ENCODE measurements around the gene KNDC1. TPM values are rescaled to one million over a fixed set of nuclear protein-coding genes. Genes with fewer than 3 reads are reported as not detected.

The KNDC1 gene
- polyA plus RNA-seq, 1 donor (not counting 4 experiments of a cell fraction or from before 2014, with no cell fraction given), result 0.20 TPM

GRCh38 chr10:133190225-133190624 lies 30.2 kb downstream of the KNDC1 start:
- dilution Hi-C loops (cut with MboI; ENCODE audit: extremely low pct_ligation_motif_present, low sequenced_read_pairs), result no loop called here
- Histone ChIP-seq H4K20me1 (ENCODE audit: control insufficient read depth, extremely low read depth, insufficient read depth, low read length) (no peaks in the 10 kb centered on the region), H3K79me2 (ENCODE audit: control insufficient read depth, insufficient read depth, low read length) (no peaks in the 10 kb centered on the region), H3K4me1 (ENCODE audit: control insufficient read depth, extremely low read depth, insufficient read depth, low read length) (no peaks in the 10 kb centered on the region), H3K27me3 (ENCODE audit: control insufficient read depth, extremely low read depth, insufficient read depth, low read length) (no peaks in the 10 kb centered on the region), H3K9ac (ENCODE audit: control insufficient read depth, extremely low read depth, insufficient read depth, low read length) (no peak overlapping the region), H3K9me3 (ENCODE audit: control insufficient read depth, low read depth, low read length) (no peaks in the 10 kb centered on the region), H3K9me1 (ENCODE audit: control insufficient read depth, extremely low read depth, insufficient read depth, low read length) (no peaks in the 10 kb centered on the region), H2AFZ (ENCODE audit: control insufficient read depth, low read length) (no peak overlapping the region), H3K27ac (ENCODE audit: control insufficient read depth, insufficient read depth, low read length) (no peak overlapping the region), H3K36me3 (ENCODE audit: control insufficient read depth in 2 of 2, extremely low read depth in 1 of 2, insufficient read depth in 2 of 2, low read length in 2 of 2) (no peaks in the 10 kb centered on the region), H3K4me3 (ENCODE audit: control insufficient read depth in 2 of 3, extremely low read depth in 1 of 3, insufficient read depth in 2 of 3, low read depth in 1 of 3, low read length in 3 of 3) (no peak overlapping the region), H3K4me2 (ENCODE audit: control insufficient read depth, extremely low read depth, insufficient read depth, low read depth, low read length) (no peak overlapping the region)
- FAIRE-seq (no peak), DNase-seq (ENCODE audit: low read depth, low spot score) (no peak)
- TF ChIP-seq EZH2 (IDR thresholded peaks at IDR 0.05; ENCODE audit: low read length), result no peak
- no peak for TF ChIP-seq CTCF (optimal IDR thresholded peaks at IDR 0.05 in 1 of 3, IDR thresholded peaks at IDR 0.05 in 1 of 3, conservative IDR thresholded peaks at IDR 0.05 in 1 of 3; ENCODE audit: extremely low read depth in 1 of 3, insufficient read depth in 2 of 3, low read length in 3 of 3)

GRCh38 chr10:133191651-133192050 lies 31.6 kb downstream of the KNDC1 start:
- Histone ChIP-seq H3K27ac (ENCODE audit: control insufficient read depth, insufficient read depth, low read length) (no peak overlapping the region), H3K27me3 (ENCODE audit: control insufficient read depth, extremely low read depth, insufficient read depth, low read length) (no peaks in the 10 kb centered on the region), H3K36me3 (ENCODE audit: control insufficient read depth in 2 of 2, extremely low read depth in 1 of 2, insufficient read depth in 2 of 2, low read length in 2 of 2) (no peaks in the 10 kb centered on the region), H3K79me2 (ENCODE audit: control insufficient read depth, insufficient read depth, low read length) (no peaks in the 10 kb centered on the region), H4K20me1 (ENCODE audit: control insufficient read depth, extremely low read depth, insufficient read depth, low read length) (no peaks in the 10 kb centered on the region), H2AFZ (ENCODE audit: control insufficient read depth, low read length) (no peak overlapping the region), H3K4me1 (ENCODE audit: control insufficient read depth, extremely low read depth, insufficient read depth, low read length) (no peaks in the 10 kb centered on the region), H3K4me2 (ENCODE audit: control insufficient read depth, extremely low read depth, insufficient read depth, low read depth, low read length) (no peak overlapping the region), H3K9ac (ENCODE audit: control insufficient read depth, extremely low read depth, insufficient read depth, low read length) (no peak overlapping the region), H3K9me1 (ENCODE audit: control insufficient read depth, extremely low read depth, insufficient read depth, low read length) (no peaks in the 10 kb centered on the region), H3K9me3 (ENCODE audit: control insufficient read depth, low read depth, low read length) (no peaks in the 10 kb centered on the region), H3K4me3 (ENCODE audit: control insufficient read depth in 2 of 3, extremely low read depth in 1 of 3, insufficient read depth in 2 of 3, low read depth in 1 of 3, low read length in 3 of 3) (no peak overlapping the region)
- no peak for TF ChIP-seq CTCF (optimal IDR thresholded peaks at IDR 0.05 in 1 of 3, IDR thresholded peaks at IDR 0.05 in 1 of 3, conservative IDR thresholded peaks at IDR 0.05 in 1 of 3; ENCODE audit: extremely low read depth in 1 of 3, insufficient read depth in 2 of 3, low read length in 3 of 3)
- no peak for TF ChIP-seq EZH2 (IDR thresholded peaks at IDR 0.05; ENCODE audit: low read length)
- no peak for FAIRE-seq
- no peak for DNase-seq (ENCODE audit: low read depth, low spot score)
- dilution Hi-C loops (cut with MboI; ENCODE audit: extremely low pct_ligation_motif_present, low sequenced_read_pairs), result no loop called here
